PFSK-1 (cell line): ENCODE measurements around the gene GSK3A.

Experiments
- POLR2AphosphoS5 ChIP-seq: IDR thresholded peaks from 2 replicates; pipeline ENCODE4 v1.6.1; 2012; ENCODE audit warnings: low read depth, mild to moderate bottlenecking, control low read depth, low read length, moderate library complexity
- SIN3A ChIP-seq: IDR thresholded peaks from 2 replicates; pipeline ENCODE4 v1.6.1; 2012; ENCODE audit warnings: mild to moderate bottlenecking, low read length, moderate library complexity, borderline replicate concordance; ENCODE audit not compliant: insufficient read depth
- TAF1 ChIP-seq: IDR thresholded peaks from 2 replicates; pipeline ENCODE4 v1.6.1; 2012; ENCODE audit warnings: low read length, control low read depth, borderline replicate concordance; ENCODE audit not compliant: insufficient read depth
- TF ChIP-seq, protein P1 (sequence below), 2 experiments: IDR thresholded peaks; 2 replicates each; pipeline versions ENCODE4 v1.6.1 to v1.8.0; 2011 to 2012; ENCODE audit warnings: low read depth in 2 of 2, low read length in 2 of 2, control low read depth in 1 of 2, inconsistent platforms in 1 of 2, mild to moderate bottlenecking in 1 of 2, moderate library complexity in 1 of 2; ENCODE audit not compliant: insufficient read depth in 1 of 2

DNA sequence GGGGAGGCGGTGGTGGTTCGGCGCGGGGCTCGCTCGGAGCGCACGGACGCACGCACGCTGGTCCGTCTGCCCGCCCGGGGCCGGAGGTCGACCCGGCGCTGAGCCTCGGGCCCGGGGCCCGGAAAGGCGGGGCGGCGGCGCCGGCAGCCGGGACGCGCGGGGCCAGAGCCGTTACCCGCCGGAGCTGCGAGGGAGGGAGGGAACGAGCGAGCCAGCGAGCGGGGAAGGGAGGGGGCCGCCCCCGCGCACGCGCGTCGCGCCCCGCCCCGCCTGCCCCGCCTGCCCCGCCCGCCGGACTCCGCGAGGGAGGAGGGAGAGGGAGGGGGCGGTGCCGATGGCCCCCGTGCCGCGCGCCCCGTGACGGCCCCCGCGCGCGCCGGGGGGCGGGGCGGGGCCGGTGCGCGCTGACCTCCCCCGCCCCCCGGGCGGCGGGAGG lies 41.7 kb upstream of the GSK3A start:
- TF ChIP-seq POLR2AphosphoS5 (no peak), TAF1 (no peak; the same call in 1 of the 2 replicates), SIN3A (no peak)
- TF ChIP-seq, protein P1, sequence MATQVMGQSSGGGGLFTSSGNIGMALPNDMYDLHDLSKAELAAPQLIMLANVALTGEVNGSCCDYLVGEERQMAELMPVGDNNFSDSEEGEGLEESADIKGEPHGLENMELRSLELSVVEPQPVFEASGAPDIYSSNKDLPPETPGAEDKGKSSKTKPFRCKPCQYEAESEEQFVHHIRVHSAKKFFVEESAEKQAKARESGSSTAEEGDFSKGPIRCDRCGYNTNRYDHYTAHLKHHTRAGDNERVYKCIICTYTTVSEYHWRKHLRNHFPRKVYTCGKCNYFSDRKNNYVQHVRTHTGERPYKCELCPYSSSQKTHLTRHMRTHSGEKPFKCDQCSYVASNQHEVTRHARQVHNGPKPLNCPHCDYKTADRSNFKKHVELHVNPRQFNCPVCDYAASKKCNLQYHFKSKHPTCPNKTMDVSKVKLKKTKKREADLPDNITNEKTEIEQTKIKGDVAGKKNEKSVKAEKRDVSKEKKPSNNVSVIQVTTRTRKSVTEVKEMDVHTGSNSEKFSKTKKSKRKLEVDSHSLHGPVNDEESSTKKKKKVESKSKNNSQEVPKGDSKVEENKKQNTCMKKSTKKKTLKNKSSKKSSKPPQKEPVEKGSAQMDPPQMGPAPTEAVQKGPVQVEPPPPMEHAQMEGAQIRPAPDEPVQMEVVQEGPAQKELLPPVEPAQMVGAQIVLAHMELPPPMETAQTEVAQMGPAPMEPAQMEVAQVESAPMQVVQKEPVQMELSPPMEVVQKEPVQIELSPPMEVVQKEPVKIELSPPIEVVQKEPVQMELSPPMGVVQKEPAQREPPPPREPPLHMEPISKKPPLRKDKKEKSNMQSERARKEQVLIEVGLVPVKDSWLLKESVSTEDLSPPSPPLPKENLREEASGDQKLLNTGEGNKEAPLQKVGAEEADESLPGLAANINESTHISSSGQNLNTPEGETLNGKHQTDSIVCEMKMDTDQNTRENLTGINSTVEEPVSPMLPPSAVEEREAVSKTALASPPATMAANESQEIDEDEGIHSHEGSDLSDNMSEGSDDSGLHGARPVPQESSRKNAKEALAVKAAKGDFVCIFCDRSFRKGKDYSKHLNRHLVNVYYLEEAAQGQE (IDR thresholded peaks at IDR 0.05; ENCODE audit: insufficient read depth in 1 of 2, low read depth in 2 of 2, low read length in 2 of 2), result no peak
